ENCODE measurements around the gene LRRC3.

DNA sequence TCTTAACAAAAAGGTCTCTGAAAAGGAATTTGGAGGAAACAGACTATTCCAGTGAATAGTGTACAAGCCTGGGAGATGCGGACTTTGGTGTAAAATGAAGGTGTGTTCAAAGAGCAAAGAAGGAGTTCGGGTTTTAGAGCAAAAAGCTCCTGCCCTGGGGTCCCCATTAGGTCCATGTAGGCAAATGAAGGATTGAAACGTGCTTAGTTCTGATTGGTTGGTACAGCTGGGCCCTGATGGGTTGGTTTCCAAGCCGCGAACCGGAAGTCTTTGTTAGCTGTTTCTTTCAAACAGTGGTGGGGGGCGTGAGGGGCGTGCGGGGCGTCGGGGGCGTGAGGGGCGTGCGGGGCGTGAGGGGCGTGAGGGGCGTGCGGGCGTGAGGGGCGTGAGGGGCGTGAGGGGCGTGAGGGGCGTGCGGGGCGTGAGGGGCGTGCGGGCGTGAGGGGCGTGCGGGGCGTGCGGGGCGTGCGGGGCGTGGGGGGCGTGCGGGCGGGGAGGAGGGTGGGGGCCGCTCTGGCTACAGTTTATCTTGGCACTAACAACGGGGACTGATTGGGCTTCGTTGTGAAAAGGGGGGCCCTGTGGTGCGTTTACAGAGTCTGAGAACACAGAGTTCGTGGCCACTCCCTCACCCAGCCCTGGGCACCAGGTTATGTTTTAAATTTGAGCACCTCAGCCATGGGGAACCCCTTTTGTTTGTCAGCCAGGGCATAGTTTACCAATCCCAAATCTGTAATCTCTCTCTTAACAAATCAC is 29.4 kb downstream of the LRRC3 start:
- TF ChIP-seq ZC3H10 (CRISPR knock-in tag; IDR thresholded peaks at IDR 0.05) (no peak), RARB (CRISPR knock-in tag; IDR thresholded peaks at IDR 0.05) (no peak), POU6F1 (CRISPR knock-in tag; IDR thresholded peaks at IDR 0.05; ENCODE audit: borderline replicate concordance, low read depth) (no peak), ESRRG (CRISPR knock-in tag; IDR thresholded peaks at IDR 0.05) (no peak), TSHZ2 (CRISPR knock-in tag; IDR thresholded peaks at IDR 0.05) (no peak), SNAI2 (CRISPR knock-in tag; IDR thresholded peaks at IDR 0.05) (no peak), BACH2 (CRISPR knock-in tag; IDR thresholded peaks at IDR 0.05; ENCODE audit: borderline replicate concordance) (no peak), OSR1 (CRISPR knock-in tag; IDR thresholded peaks at IDR 0.05) (no peak), ZFP3 (CRISPR knock-in tag; IDR thresholded peaks at IDR 0.05) (no peak), ZNF70 (CRISPR knock-in tag; IDR thresholded peaks at IDR 0.05) (no peak)
- TF ChIP-seq, protein P1, sequence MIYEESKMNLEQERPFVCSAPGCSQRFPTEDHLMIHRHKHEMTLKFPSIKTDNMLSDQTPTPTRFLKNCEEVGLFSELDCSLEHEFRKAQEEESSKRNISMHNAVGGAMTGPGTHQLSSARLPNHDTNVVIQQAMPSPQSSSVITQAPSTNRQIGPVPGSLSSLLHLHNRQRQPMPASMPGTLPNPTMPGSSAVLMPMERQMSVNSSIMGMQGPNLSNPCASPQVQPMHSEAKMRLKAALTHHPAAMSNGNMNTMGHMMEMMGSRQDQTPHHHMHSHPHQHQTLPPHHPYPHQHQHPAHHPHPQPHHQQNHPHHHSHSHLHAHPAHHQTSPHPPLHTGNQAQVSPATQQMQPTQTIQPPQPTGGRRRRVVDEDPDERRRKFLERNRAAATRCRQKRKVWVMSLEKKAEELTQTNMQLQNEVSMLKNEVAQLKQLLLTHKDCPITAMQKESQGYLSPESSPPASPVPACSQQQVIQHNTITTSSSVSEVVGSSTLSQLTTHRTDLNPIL (CRISPR knock-in tag; IDR thresholded peaks at IDR 0.05; ENCODE audit: low read depth) = no peak
